Liver (tissue), 9 donors: ENCODE results near the gene TTC28. TPM values are rescaled to one million over a fixed set of nuclear protein-coding genes. Genes with fewer than 3 reads are reported as not detected.

ENCODE experiments used
- DNase-seq: peaks from one replicate; pipeline ENCODE4 v3.0.0-alpha.2; 2017; ENCODE audit warnings: low spot score
- H3K27ac ChIP-seq, 2 donors: one replicate each; pipeline ENCODE4 v1.7.0; 2013; ENCODE audit warnings: inconsistent platforms in 2 of 2, low read length in 2 of 2, control low read depth in 1 of 2, low read depth in 1 of 2, mild to moderate bottlenecking in 1 of 2
- H3K27me3 ChIP-seq, 4 donors: one replicate each; pipeline versions ENCODE4 v1.6.1 to v1.7.0; 2013; ENCODE audit warnings: low read length in 3 of 4, inconsistent platforms in 1 of 4, mild to moderate bottlenecking in 1 of 4, moderate library complexity in 1 of 4; ENCODE audit not compliant: control insufficient read depth in 4 of 4, insufficient read depth in 4 of 4
- H3K36me3 ChIP-seq, 4 donors: one replicate each; pipeline versions ENCODE4 v1.6.1 to v1.7.0; 2013; ENCODE audit warnings: low read length in 3 of 4, mild to moderate bottlenecking in 3 of 4, low read depth in 1 of 4, moderate library complexity in 1 of 4; ENCODE audit not compliant: control insufficient read depth in 4 of 4, insufficient read depth in 3 of 4
- H3K4me1 ChIP-seq, 4 donors: one replicate each; pipeline versions ENCODE4 v1.6.1 to v1.7.0; 2013; ENCODE audit warnings: low read length in 3 of 4, mild to moderate bottlenecking in 3 of 4, moderate library complexity in 1 of 4; ENCODE audit not compliant: control insufficient read depth in 4 of 4, insufficient read depth in 4 of 4
- H3K4me3 ChIP-seq, 3 donors: one replicate each; pipeline versions ENCODE4 v1.6.1 to v1.7.0; 2013; ENCODE audit warnings: low read length in 3 of 3, control low read depth in 1 of 3, low read depth in 1 of 3, mild to moderate bottlenecking in 1 of 3
- H3K9ac ChIP-seq, 2 donors: one replicate each; pipeline ENCODE4 v1.7.0; 2013; ENCODE audit warnings: low read length in 2 of 2, mild to moderate bottlenecking in 2 of 2, moderate library complexity in 2 of 2, control low read depth in 1 of 2, low read depth in 1 of 2
- H3K9me3 ChIP-seq, 4 donors: one replicate each; pipeline versions ENCODE4 v1.6.1 to v1.7.0; 2013; ENCODE audit warnings: low read length in 3 of 4; ENCODE audit not compliant: control insufficient read depth in 4 of 4
- EGR1 ChIP-seq, 2 donors: IDR thresholded peaks; 2 replicates each; pipeline ENCODE4 v1.6.1; 2016 to 2018; ENCODE audit warnings: antibody characterized with exemption in 2 of 2, low read depth in 2 of 2
- FOXA1 ChIP-seq: IDR thresholded peaks from 2 replicates; pipeline ENCODE4 v1.6.1; 2016; ENCODE audit warnings: antibody characterized with exemption
- FOXA2 ChIP-seq: IDR thresholded peaks from 2 replicates; pipeline ENCODE4 v1.6.1; 2016; ENCODE audit warnings: antibody characterized with exemption
- GABPA ChIP-seq, 2 donors: IDR thresholded peaks in 1 of 2; conservative IDR thresholded peaks in 1 of 2; 2 replicates each; pipeline ENCODE4 v1.6.1; 2016; ENCODE audit warnings: antibody characterized with exemption in 2 of 2, mild to moderate bottlenecking in 1 of 2, moderate library complexity in 1 of 2
- HNF4A ChIP-seq, 2 donors: conservative IDR thresholded peaks; 2 replicates each; pipeline ENCODE4 v1.6.1; 2016; ENCODE audit warnings: antibody characterized with exemption in 2 of 2, mild to moderate bottlenecking in 2 of 2
- HNF4G ChIP-seq: IDR thresholded peaks from 2 replicates; pipeline ENCODE4 v1.6.1; 2016; ENCODE audit warnings: antibody characterized with exemption
- JUND ChIP-seq, 2 donors: IDR thresholded peaks; 2 replicates each; pipeline ENCODE4 v1.6.1; 2016; ENCODE audit warnings: antibody characterized with exemption in 2 of 2
- NR2F2 ChIP-seq: IDR thresholded peaks from 2 replicates; pipeline ENCODE4 v1.6.1; 2016; ENCODE audit warnings: antibody characterized with exemption
- RAD21 ChIP-seq, 2 donors: IDR thresholded peaks; 2 replicates each; pipeline ENCODE4 v1.6.1; 2016; ENCODE audit warnings: antibody characterized with exemption in 2 of 2, mild to moderate bottlenecking in 2 of 2
- RXRA ChIP-seq, 2 donors: IDR thresholded peaks; 2 replicates each; pipeline ENCODE4 v1.6.1; 2017 to 2018; ENCODE audit warnings: antibody characterized with exemption in 2 of 2, mild to moderate bottlenecking in 1 of 2
- SP1 ChIP-seq: IDR thresholded peaks from 2 replicates; pipeline ENCODE4 v1.6.1; 2018; ENCODE audit warnings: antibody characterized with exemption, mild to moderate bottlenecking
- TAF1 ChIP-seq: conservative IDR thresholded peaks from 2 replicates; pipeline ENCODE4 v1.6.1; 2016; ENCODE audit warnings: antibody characterized with exemption, mild to moderate bottlenecking
- YY1 ChIP-seq: IDR thresholded peaks from 2 replicates; pipeline ENCODE4 v1.6.1; 2016; ENCODE audit warnings: antibody characterized with exemption, mild to moderate bottlenecking
- WGBS: extraction: QIAGEN DNeasy Blood & Tissue Kit; methylation state at CpG from one replicate; pipeline ENCODE4 v1.1.7; 2013; 5-methylcytosine and 5-hydroxymethylcytosine counted together
- polyA plus RNA-seq, 2 donors: library from polyadenylated mRNA; stranded (reverse) in 1 of 2; unstranded in 1 of 2; fragments of 200-250 nt in 1 of 2; fragments of >200 nt in 1 of 2; fragmentation: Nextera tagmentation in 1 of 2; extraction: Ambion mirVana in 1 of 2; gene quantifications; one replicate each; pipeline versions ENCODE4 v1.2.1 to v1.2.3, GENCODE V29; 2013 to 2015
- total RNA-seq, 2 donors: library from RNA; depleted of rRNA; stranded (reverse); fragments of >200 nt; gene quantifications; one replicate each; pipeline ENCODE4 v1.2.3, GENCODE V29; 2014
- TF ChIP-seq, protein P1 (sequence below): IDR thresholded peaks from 2 replicates; pipeline ENCODE4 v1.6.1; 2016; ENCODE audit warnings: antibody characterized with exemption, mild to moderate bottlenecking
- TF ChIP-seq, protein P2 (sequence below): IDR thresholded peaks from 2 replicates; pipeline ENCODE4 v1.6.1; 2016; ENCODE audit warnings: antibody characterized with exemption
- TF ChIP-seq, protein P3 (sequence below): IDR thresholded peaks from 2 replicates; pipeline ENCODE4 v1.6.1; 2016; ENCODE audit warnings: antibody characterized with exemption
- TF ChIP-seq, protein P4 (sequence below): fragments of 150-350 bp; IDR thresholded peaks from 2 replicates; pipeline ENCODE4 v1.5.1; 2017; ENCODE audit warnings: improper control_type of control experiment, low read depth, low read length; ENCODE audit not compliant: missing input control
- TF ChIP-seq, protein P5 (sequence below): IDR thresholded peaks from 2 replicates; pipeline ENCODE4 v1.6.1; 2016; ENCODE audit warnings: antibody characterized with exemption
- donor health status: healthy.
- donor health status: healthy.
- donor health status: healthy.
- donor health status: healthy.
- donor health status: healthy.

Gene TTC28
- total and polyA plus RNA-seq, 4 donors = 4.2 to 19.4 (median 5.9) TPM

DNA sequence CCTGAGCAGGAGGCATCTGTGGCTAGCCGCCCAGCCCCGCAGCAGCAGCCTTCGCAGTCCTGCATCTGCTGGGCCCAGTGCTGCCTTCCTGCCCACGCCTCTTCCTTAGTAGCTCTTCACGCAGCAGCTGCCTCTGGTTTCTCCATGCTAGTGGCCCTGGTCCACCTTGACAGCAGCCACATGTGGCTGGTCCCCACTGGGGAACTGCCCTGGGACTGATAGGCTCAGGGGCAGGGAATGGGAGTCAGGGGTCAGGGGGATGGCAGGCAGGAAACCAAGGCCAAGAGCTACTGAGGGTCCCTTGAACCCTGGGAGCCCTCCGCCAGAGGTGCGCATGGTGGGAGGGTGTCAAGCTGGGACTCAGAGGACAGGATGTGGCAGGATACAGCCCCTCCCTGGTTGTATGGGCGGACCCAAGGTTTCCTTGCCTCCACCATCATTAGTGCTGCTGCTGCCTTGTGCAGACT, 661.1 kb downstream of the TTC28 start:
- Histone ChIP-seq H3K27me3 (no peaks in the 10 kb centered on the region), H3K4me3 (no peak overlapping the region), H3K4me1 (no peaks in the 10 kb centered on the region), H3K9me3 (no peaks in the 10 kb centered on the region), H3K27ac (no peak overlapping the region), H3K36me3 (peaks cover 0 to 2% (median 0%) of the 10 kb centered on the region in 4 donors), H3K9ac (no peak overlapping the region)
- 95% methylated on average over 8 of the region's 8 CpGs for WGBS
- TF ChIP-seq NR2F2 = no peak
- TF ChIP-seq, protein P1, sequence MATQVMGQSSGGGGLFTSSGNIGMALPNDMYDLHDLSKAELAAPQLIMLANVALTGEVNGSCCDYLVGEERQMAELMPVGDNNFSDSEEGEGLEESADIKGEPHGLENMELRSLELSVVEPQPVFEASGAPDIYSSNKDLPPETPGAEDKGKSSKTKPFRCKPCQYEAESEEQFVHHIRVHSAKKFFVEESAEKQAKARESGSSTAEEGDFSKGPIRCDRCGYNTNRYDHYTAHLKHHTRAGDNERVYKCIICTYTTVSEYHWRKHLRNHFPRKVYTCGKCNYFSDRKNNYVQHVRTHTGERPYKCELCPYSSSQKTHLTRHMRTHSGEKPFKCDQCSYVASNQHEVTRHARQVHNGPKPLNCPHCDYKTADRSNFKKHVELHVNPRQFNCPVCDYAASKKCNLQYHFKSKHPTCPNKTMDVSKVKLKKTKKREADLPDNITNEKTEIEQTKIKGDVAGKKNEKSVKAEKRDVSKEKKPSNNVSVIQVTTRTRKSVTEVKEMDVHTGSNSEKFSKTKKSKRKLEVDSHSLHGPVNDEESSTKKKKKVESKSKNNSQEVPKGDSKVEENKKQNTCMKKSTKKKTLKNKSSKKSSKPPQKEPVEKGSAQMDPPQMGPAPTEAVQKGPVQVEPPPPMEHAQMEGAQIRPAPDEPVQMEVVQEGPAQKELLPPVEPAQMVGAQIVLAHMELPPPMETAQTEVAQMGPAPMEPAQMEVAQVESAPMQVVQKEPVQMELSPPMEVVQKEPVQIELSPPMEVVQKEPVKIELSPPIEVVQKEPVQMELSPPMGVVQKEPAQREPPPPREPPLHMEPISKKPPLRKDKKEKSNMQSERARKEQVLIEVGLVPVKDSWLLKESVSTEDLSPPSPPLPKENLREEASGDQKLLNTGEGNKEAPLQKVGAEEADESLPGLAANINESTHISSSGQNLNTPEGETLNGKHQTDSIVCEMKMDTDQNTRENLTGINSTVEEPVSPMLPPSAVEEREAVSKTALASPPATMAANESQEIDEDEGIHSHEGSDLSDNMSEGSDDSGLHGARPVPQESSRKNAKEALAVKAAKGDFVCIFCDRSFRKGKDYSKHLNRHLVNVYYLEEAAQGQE = no peak
- no peak for TF ChIP-seq TAF1
- no peak for TF ChIP-seq YY1
- TF ChIP-seq SP1 = no peak
- TF ChIP-seq, protein P2, sequence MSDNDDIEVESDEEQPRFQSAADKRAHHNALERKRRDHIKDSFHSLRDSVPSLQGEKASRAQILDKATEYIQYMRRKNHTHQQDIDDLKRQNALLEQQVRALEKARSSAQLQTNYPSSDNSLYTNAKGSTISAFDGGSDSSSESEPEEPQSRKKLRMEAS = no peak
- no peak for TF ChIP-seq FOXA1
- TF ChIP-seq EGR1 (IDR thresholded peaks at IDR 0.05; ENCODE audit: low read depth in 2 of 2) = no peak
- no peak for TF ChIP-seq FOXA2
- no peak for DNase-seq

DNA sequence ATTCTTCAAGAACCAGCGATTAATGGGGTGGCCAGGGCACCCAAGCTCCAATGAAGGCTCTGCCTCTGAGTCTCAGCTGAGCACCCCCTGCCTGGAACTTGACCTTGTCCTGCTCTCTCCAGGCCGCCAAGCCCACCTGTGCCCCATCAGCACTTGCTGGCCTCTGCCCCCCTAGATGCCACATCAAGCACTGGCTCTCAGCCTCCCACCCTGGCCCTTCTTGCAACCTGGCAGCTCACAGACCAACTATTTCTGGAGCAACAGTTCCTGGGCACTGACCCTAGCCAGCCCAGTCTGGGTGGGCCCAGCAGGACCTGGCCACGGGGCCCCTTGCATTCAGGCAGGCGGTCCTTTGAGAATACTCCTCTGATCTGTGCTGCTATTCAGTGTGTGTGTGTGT, 661.8 kb downstream of the TTC28 start:
- no peak overlapping the region for H3K9ac ChIP-seq
- no peak overlapping the region for H3K4me3 ChIP-seq
- H3K27me3 ChIP-seq = no peaks in the 10 kb centered on the region
- TF ChIP-seq FOXA2 = no peak
- TF ChIP-seq, protein P3, sequence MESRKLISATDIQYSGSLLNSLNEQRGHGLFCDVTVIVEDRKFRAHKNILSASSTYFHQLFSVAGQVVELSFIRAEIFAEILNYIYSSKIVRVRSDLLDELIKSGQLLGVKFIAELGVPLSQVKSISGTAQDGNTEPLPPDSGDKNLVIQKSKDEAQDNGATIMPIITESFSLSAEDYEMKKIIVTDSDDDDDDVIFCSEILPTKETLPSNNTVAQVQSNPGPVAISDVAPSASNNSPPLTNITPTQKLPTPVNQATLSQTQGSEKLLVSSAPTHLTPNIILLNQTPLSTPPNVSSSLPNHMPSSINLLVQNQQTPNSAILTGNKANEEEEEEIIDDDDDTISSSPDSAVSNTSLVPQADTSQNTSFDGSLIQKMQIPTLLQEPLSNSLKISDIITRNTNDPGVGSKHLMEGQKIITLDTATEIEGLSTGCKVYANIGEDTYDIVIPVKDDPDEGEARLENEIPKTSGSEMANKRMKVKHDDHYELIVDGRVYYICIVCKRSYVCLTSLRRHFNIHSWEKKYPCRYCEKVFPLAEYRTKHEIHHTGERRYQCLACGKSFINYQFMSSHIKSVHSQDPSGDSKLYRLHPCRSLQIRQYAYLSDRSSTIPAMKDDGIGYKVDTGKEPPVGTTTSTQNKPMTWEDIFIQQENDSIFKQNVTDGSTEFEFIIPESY = no peak
- TF ChIP-seq NR2F2 = no peak
- TF ChIP-seq RAD21 (IDR thresholded peaks at IDR 0.05) = no peak
- no peak for TF ChIP-seq GABPA (IDR thresholded peaks at IDR 0.05 in 1 of 2, conservative IDR thresholded peaks at IDR 0.05 in 1 of 2)
- TF ChIP-seq, protein P4, sequence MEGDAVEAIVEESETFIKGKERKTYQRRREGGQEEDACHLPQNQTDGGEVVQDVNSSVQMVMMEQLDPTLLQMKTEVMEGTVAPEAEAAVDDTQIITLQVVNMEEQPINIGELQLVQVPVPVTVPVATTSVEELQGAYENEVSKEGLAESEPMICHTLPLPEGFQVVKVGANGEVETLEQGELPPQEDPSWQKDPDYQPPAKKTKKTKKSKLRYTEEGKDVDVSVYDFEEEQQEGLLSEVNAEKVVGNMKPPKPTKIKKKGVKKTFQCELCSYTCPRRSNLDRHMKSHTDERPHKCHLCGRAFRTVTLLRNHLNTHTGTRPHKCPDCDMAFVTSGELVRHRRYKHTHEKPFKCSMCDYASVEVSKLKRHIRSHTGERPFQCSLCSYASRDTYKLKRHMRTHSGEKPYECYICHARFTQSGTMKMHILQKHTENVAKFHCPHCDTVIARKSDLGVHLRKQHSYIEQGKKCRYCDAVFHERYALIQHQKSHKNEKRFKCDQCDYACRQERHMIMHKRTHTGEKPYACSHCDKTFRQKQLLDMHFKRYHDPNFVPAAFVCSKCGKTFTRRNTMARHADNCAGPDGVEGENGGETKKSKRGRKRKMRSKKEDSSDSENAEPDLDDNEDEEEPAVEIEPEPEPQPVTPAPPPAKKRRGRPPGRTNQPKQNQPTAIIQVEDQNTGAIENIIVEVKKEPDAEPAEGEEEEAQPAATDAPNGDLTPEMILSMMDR = no peak
- no peak for TF ChIP-seq TAF1
- TF ChIP-seq, protein P1 = no peak
- no peak for TF ChIP-seq HNF4A (conservative IDR thresholded peaks at IDR 0.05)
- TF ChIP-seq HNF4G = no peak
- no peak for TF ChIP-seq JUND (IDR thresholded peaks at IDR 0.05)
- TF ChIP-seq EGR1 (IDR thresholded peaks at IDR 0.05; ENCODE audit: low read depth in 2 of 2) = no peak
- TF ChIP-seq, protein P5, sequence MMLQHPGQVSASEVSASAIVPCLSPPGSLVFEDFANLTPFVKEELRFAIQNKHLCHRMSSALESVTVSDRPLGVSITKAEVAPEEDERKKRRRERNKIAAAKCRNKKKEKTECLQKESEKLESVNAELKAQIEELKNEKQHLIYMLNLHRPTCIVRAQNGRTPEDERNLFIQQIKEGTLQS = no peak
- TF ChIP-seq, protein P2 = no peak
- TF ChIP-seq SP1 = no peak
- TF ChIP-seq RXRA (IDR thresholded peaks at IDR 0.05) = no peak
- TF ChIP-seq YY1 = no peak
- H3K4me1 ChIP-seq = no peaks in the 10 kb centered on the region
- no peak for DNase-seq
- no peaks in the 10 kb centered on the region for H3K9me3 ChIP-seq
- no peak overlapping the region for H3K27ac ChIP-seq
- 94% methylated on average over 4 of the region's 4 CpGs for WGBS
- H3K36me3 ChIP-seq = peaks cover 0 to 2% (median 0%) of the 10 kb centered on the region in 4 donors
